GM10266 (cell line): ENCODE results near the gene ERP44.
"Not testable (repeated sequence)": the region's sequence is repeated elsewhere in the genome, so short reads cannot be mapped to it uniquely, and the experiment has no call there.

Source experiments
- DNase-seq: peaks from one replicate; pipeline ENCODE4 v3.0.0; 2012; ENCODE audit errors: extremely low spot score
- TF ChIP-seq, protein P1 (sequence below): IDR thresholded peaks from 2 replicates; pipeline ENCODE4 v1.5.1; 2012; ENCODE audit warnings: mild to moderate bottlenecking, low read depth; ENCODE audit not compliant: control insufficient read depth, insufficient read depth; ENCODE audit errors: missing control alignments

The ERP44 gene

DNA sequence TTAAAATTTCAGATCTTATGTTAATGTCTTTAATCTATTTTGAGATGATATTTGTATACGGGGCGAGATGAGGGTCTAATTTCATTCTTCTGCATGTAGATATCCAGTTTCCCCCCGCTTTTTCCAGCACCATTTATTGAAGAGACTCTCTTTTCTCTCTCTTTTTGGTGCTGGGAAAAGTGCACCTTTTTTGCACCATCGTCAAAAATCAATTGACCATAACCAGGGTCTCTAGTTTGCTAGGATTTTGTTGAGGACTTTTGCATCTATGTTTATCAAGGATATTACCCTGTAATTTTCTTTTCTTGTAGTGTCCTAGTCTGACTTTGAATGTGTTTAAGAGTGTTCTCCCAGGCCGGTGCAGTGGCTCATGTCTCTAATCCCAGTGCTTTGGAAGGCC is 99.0 kb downstream of the ERP44 start:
- DNase-seq: no peak
- TF ChIP-seq, protein P1, sequence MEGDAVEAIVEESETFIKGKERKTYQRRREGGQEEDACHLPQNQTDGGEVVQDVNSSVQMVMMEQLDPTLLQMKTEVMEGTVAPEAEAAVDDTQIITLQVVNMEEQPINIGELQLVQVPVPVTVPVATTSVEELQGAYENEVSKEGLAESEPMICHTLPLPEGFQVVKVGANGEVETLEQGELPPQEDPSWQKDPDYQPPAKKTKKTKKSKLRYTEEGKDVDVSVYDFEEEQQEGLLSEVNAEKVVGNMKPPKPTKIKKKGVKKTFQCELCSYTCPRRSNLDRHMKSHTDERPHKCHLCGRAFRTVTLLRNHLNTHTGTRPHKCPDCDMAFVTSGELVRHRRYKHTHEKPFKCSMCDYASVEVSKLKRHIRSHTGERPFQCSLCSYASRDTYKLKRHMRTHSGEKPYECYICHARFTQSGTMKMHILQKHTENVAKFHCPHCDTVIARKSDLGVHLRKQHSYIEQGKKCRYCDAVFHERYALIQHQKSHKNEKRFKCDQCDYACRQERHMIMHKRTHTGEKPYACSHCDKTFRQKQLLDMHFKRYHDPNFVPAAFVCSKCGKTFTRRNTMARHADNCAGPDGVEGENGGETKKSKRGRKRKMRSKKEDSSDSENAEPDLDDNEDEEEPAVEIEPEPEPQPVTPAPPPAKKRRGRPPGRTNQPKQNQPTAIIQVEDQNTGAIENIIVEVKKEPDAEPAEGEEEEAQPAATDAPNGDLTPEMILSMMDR: no peak

DNA sequence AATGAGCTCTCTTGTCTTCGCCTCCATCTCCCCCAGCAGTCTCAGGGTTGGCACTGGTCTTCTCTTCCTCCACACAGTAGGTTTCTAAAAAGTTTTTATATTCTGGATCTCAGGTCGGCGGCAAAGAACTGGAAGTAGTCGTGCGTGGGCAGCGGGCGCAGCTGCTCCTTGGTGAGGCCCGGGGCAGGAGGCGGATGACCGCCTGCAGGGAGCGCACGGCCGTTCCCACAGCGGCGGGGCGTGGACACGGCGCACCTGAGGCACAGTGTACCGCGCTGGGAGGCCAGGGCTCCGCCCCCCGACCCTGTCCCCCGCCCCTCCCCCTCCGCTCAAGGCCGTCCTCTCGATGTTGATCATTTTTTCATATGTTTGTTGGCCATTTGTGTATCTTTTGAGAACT is 99.9 kb downstream of the ERP44 start:
- TF ChIP-seq, protein P1: no peak
- DNase-seq: no peak

DNA sequence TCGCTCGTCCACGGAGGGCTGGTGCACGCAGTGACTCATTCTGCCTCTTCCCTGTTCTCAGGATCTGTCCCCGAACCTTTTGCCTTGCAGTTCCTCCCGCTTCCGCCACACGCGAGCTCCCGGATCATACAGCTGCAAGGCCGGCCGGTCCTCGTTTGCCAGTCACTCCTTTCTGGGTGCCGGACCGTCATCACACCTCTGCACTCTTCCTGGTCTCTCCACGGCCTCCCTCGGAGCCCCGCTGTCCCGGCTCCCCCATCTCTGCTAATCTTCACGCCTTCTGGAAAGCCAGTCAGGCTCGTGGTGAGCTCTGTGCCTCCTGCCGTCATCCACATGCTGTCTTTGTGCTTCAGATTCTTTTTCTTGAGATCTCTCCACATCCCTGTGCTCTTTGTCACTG is 100.5 kb downstream of the ERP44 start:
- TF ChIP-seq, protein P1: no peak
- no peak for DNase-seq

DNA sequence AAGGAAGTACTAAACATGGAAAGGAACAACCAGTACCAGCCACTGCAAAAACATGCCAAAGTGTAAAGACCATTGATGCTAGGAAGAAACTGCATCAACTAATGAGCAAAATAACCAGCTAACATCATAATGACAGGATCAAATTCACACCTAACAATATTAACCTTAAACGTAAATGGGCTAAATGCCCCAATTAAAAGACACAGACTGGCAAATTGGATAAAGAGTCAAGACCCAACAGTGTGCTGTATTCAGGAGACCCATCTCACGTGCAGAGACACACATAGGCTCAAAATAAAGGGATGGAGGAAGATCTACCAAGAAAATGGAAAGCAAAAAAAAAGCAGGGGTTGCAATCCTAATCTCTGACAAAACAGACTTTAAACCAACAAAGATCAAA is 108.3 kb downstream of the ERP44 start:
- DNase-seq: not testable (repeated sequence)

DNA sequence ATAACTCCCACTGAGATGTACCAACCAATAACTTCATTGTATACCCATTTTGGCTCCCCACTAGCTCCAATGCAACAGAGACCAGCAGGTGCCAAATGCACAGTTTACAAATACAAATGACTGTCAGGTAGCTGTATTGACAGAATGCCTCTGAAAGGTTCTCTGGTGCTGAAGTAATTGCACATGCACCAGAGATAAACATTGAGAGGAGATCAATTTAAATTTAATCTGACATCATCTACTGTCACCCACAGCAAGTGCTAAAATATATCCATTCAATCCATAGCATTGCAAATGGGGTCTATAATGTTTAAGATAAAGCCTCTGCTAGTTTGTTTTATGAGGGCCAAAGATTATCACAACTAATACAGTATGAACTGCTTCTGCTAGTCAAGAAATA is 112.2 kb downstream of the ERP44 start:
- no peak for DNase-seq

DNA sequence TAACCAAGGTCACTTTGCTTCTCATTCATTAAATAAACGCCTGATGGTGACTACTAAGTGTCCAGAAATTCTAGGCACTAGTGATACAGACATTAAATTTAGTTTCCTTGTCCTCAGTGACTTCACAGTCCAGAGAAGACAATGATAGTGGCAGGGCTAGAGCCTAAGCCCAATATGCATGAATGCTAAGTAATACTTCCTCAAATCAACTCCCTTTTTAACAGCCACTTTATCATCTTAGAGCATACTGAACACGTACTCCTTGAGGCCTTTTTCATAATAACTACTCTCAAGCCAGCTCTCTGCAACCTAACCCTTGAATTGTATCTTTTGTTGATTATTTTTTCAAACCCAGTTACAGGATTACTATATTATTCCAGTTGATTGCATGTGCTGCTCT is 118.2 kb downstream of the ERP44 start:
- TF ChIP-seq, protein P1: no peak
- DNase-seq: no peak

More for the DNA sequence above, 112.2 kb downstream of the ERP44 start:
- TF ChIP-seq, protein P1: no peak

DNA sequence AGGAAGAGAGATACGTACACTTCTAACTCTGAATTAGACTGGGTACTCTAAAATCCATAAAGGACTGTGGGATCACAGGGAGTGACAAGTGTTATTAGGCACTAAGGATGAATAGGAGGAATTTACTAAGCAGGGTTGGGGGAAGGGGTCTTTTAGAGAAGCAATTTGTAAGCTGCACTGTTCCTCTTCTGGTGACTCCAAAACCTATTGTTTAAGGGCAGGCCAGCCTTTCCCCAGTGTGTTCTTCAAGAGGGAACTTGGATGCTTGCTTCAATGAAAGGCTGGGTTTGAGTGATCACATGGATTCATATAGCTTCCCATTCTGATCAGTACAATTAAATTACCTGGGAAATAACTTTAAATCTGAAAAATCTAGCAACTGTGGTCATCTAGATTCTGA is 120.6 kb downstream of the ERP44 start:
- TF ChIP-seq, protein P1: no peak
- DNase-seq: no peak

DNA sequence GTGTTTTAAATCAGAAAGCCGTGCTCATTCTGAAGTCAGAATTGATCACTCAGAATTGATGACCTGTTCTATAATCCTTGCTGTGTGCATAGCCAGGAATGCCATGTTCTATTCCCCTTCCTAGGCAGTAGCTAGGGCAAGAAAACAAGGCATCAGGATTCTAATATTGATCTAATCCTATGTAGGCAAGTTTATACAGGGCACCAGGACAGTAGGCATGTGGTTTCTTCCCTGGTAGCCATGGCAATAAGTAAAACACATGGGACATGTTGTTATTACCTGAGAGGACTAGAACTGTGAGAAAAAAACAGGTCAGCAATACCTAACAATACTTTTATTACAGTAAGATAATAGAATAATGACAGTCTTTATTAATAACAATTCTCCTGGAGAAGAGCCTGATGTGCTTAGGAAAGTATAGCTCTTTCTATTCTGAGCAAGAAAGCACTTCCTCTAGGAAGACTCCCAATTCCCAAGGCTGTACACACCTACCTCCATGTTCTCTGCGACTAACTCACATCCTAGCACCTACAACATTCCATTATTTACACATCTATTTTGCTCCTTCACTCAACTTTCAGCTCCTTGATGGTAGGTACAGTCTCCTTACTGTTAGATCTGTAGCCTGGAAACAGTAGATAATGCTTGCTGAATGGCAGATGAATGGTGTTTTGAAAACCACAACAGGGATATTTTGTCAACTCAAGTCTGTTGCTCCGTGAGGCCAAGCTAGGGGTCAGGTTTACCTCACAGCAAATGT is 121.6 kb downstream of the ERP44 start:
- TF ChIP-seq, protein P1: no peak

More for the DNA sequence above, 121.6 kb downstream of the ERP44 start:
- no peak for DNase-seq
